KMS-11 (cell line): Measurements from ENCODE around the gene SAFB2.

Source experiments
- H2AFZ ChIP-seq: fragments of 200-600 bp; sonication (generic); 2 replicates; pipeline ENCODE4 v1.6.1; 2016; ENCODE audit warnings: antibody characterized with exemption, mixed run types, low read depth
- H3K27ac ChIP-seq: fragments of 200-600 bp; sonication (generic); 2 replicates; pipeline ENCODE4 v1.6.1; 2016; ENCODE audit warnings: mild to moderate bottlenecking, mixed run types
- H3K27me3 ChIP-seq: fragments of 200-600 bp; sonication (generic); 2 replicates; pipeline ENCODE4 v1.6.1; 2017; ENCODE audit warnings: mild to moderate bottlenecking, low read depth, mixed run types, moderate library complexity; ENCODE audit not compliant: insufficient read depth
- H3K36me3 ChIP-seq: fragments of 200-600 bp; sonication (generic); 2 replicates; pipeline ENCODE4 v1.6.1; 2017; ENCODE audit warnings: mild to moderate bottlenecking, mixed run types; ENCODE audit not compliant: insufficient read depth
- H3K4me1 ChIP-seq: fragments of 200-600 bp; sonication (generic); 2 replicates; pipeline ENCODE4 v1.6.1; 2016; ENCODE audit warnings: mild to moderate bottlenecking, low read depth, mixed run types; ENCODE audit not compliant: poor library complexity, severe bottlenecking
- H3K4me2 ChIP-seq: fragments of 200-600 bp; sonication (generic); 2 replicates; pipeline ENCODE4 v1.7.0; 2016; ENCODE audit warnings: mild to moderate bottlenecking, mixed run types
- H3K4me3 ChIP-seq: fragments of 200-600 bp; sonication (generic); IDR thresholded peaks from 2 replicates; pipeline ENCODE4 v1.6.1; 2017; ENCODE audit warnings: low read depth, low read length, mixed read lengths; ENCODE audit not compliant: insufficient read depth
- H3K79me2 ChIP-seq: fragments of 200-600 bp; sonication (generic); 2 replicates; pipeline ENCODE4 v1.6.1; 2016; ENCODE audit warnings: low read depth, mixed run types; ENCODE audit not compliant: insufficient read depth
- H3K9ac ChIP-seq: fragments of 200-600 bp; sonication (generic); 2 replicates; pipeline ENCODE4 v1.6.1; 2016; ENCODE audit warnings: mild to moderate bottlenecking, mixed run types
- H4K20me1 ChIP-seq: fragments of 200-600 bp; sonication (generic); 2 replicates; pipeline ENCODE4 v1.6.1; 2016; ENCODE audit warnings: mild to moderate bottlenecking, mixed run types; ENCODE audit not compliant: insufficient read depth
- TF ChIP-seq, protein P1 (sequence below): fragments of 200-600 bp; sonication (generic); conservative IDR thresholded peaks from 2 replicates; pipeline ENCODE4 v1.6.1; 2017; ENCODE audit warnings: low read depth, mild to moderate bottlenecking, antibody characterized with exemption, low read length, moderate library complexity, mixed read lengths

SAFB2 gene

DNA sequence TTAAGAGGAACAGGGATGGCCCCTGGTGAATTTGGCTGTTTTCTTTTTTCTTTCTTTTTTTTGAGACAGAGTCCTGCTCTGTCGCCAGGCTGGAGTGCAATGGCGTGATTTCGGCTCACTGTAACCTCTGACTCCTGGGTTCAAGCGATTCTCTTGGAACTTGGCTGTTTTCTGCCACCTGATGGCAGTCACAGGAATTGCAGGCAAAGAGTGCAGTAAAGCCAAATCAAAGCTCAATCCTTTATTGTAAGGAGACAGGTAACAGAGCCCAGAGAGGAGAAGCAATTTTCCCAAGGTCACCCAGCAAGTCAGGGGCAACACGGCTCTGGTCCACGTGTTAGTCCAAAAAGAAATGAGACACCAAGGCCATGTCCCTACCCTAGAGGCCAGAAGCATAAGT, 61.0 kb downstream of the SAFB2 start:
- TF ChIP-seq, protein P1, sequence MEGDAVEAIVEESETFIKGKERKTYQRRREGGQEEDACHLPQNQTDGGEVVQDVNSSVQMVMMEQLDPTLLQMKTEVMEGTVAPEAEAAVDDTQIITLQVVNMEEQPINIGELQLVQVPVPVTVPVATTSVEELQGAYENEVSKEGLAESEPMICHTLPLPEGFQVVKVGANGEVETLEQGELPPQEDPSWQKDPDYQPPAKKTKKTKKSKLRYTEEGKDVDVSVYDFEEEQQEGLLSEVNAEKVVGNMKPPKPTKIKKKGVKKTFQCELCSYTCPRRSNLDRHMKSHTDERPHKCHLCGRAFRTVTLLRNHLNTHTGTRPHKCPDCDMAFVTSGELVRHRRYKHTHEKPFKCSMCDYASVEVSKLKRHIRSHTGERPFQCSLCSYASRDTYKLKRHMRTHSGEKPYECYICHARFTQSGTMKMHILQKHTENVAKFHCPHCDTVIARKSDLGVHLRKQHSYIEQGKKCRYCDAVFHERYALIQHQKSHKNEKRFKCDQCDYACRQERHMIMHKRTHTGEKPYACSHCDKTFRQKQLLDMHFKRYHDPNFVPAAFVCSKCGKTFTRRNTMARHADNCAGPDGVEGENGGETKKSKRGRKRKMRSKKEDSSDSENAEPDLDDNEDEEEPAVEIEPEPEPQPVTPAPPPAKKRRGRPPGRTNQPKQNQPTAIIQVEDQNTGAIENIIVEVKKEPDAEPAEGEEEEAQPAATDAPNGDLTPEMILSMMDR: peak; percentile 76
- H3K4me1 ChIP-seq: no peaks in the 10 kb centered on the region
- no peak overlapping the region for H3K9ac ChIP-seq
- no peak overlapping the region for H3K4me2 ChIP-seq
- no peak overlapping the region for H2AFZ ChIP-seq
- peaks cover 39% of the 10 kb centered on the region for H3K27me3 ChIP-seq
- no peak overlapping the region for H3K4me3 ChIP-seq
- no peaks in the 10 kb centered on the region for H3K79me2 ChIP-seq
- H3K27ac ChIP-seq: no peak overlapping the region
- no peaks in the 10 kb centered on the region for H4K20me1 ChIP-seq
- H3K36me3 ChIP-seq: no peaks in the 10 kb centered on the region

DNA sequence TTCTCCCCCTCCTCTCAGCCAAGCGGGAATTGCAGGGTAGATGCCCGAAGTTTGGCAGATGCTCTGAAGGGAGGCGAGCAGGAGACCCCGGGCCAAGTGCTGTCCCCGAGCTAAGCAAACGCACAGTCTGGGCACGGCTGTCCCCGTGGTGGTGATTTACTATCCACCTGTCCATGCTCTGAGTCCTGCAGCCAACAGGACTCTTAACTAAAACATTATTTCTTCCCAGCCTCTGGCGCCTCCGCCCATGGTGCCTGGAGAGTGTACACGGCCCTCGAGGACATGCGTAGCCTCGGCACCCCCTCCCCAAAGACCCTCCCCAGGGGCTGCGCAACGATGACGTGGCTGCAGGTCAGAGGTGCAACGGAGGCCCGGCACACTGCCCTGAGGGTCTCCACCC, 62.4 kb downstream of the SAFB2 start:
- Histone ChIP-seq H3K4me3 (no peak overlapping the region), H3K79me2 (no peaks in the 10 kb centered on the region), H4K20me1 (no peaks in the 10 kb centered on the region), H3K4me1 (no peaks in the 10 kb centered on the region), H3K36me3 (no peaks in the 10 kb centered on the region), H2AFZ (no peak overlapping the region), H3K27ac (no peak overlapping the region), H3K9ac (no peak overlapping the region), H3K27me3 (peaks cover 49% of the 10 kb centered on the region), H3K4me2 (no peak overlapping the region)
- TF ChIP-seq, protein P1: no peak

DNA sequence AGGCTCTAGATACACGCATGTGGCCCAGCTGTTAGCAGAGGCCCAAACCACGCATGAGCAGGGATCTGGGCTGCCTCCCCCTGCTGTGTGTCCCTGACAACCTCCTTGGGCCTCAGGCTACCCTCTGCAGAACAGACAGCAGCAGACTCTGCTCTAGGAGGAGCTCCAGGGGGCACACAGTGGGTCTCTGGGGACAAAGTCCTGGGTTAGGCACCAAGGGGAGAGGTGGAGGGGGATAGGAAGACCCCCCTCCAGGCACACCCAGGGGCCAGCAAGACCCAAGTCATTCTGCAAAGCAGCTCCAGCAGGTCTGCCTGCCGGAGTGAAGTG, 62.8 kb downstream of the SAFB2 start:
- Histone ChIP-seq H3K9ac (no peak overlapping the region), H3K27me3 (peaks cover 53% of the 10 kb centered on the region), H3K4me1 (no peaks in the 10 kb centered on the region), H2AFZ (no peak overlapping the region), H3K36me3 (no peaks in the 10 kb centered on the region), H3K27ac (no peak overlapping the region), H3K79me2 (no peaks in the 10 kb centered on the region), H3K4me2 (no peak overlapping the region), H4K20me1 (no peaks in the 10 kb centered on the region), H3K4me3 (no peak overlapping the region)
- TF ChIP-seq, protein P1: no peak

DNA sequence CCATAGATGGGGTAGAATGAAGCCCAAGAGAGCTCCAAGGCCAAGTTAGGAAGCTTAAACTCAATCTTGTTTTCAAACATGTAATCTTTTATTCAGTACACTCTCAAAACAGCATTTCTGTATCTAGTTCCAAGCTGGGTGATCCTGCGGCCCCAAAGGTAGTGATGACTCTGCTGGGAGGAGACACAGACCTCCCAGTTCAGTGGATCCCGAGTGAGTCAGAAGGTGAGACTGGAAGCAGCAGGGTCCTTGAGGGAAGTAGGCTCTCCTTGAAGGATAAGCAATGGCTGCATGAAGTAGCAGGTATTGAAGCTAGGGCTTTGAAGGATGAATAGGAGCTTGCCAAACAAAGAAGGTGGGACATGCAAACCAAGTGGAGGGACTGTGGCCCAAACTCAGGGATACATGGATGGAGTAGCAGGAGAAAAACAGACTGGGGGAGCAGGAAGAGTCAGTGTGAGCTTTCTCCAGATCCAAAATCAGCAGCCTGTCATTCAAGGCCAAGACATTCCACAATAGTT, 64.4 kb downstream of the SAFB2 start:
- no peak overlapping the region for H3K4me2 ChIP-seq

More for the DNA sequence above, 64.4 kb downstream of the SAFB2 start:
- Histone ChIP-seq H3K36me3 (no peaks in the 10 kb centered on the region), H3K79me2 (no peaks in the 10 kb centered on the region), H3K9ac (no peak overlapping the region), H4K20me1 (no peaks in the 10 kb centered on the region), H3K27me3 (peaks cover 63% of the 10 kb centered on the region), H3K4me1 (no peaks in the 10 kb centered on the region), H2AFZ (no peak overlapping the region), H3K27ac (no peak overlapping the region), H3K4me3 (no peak overlapping the region)
- TF ChIP-seq, protein P1: no peak
